KOPT-K1 (cell line): ENCODE measurements around the gene KIRREL3.

Experiments
- H3K27ac ChIP-seq: fragments of 200-600 bp; sonication (generic); 2 replicates; pipeline ENCODE4 v1.5.1; 2016; ENCODE audit warnings: antibody characterized with exemption, mild to moderate bottlenecking, low read depth, low read length; ENCODE audit not compliant: poor library complexity, severe bottlenecking
- H3K36me3 ChIP-seq: fragments of 200-600 bp; sonication (generic); 2 replicates; pipeline ENCODE4 v1.5.1; 2017; ENCODE audit warnings: antibody characterized with exemption, mild to moderate bottlenecking, low read length, moderate library complexity; ENCODE audit not compliant: insufficient read depth
- H3K9me3 ChIP-seq: fragments of 200-600 bp; sonication (generic); 2 replicates; pipeline ENCODE4 v1.5.1; 2017; ENCODE audit warnings: antibody characterized with exemption, low read length, mild to moderate bottlenecking; ENCODE audit not compliant: insufficient read depth, poor library complexity, severe bottlenecking

KIRREL3 gene

GRCh38 chr11:126722006-126722736, 278.4 kb downstream of the KIRREL3 start:
- Histone ChIP-seq H3K36me3 (no peaks in the 10 kb centered on the region), H3K9me3 (no peaks in the 10 kb centered on the region), H3K27ac (no peak overlapping the region)

- Histone ChIP-seq H3K9me3 (no peaks in the 10 kb centered on the region), H3K36me3 (no peaks in the 10 kb centered on the region), H3K27ac (no peak overlapping the region)
Observed at GRCh38 chr11:126720539-126721235, 279.9 kb downstream of the KIRREL3 start.

GRCh38 chr11:126719740-126720139, 280.8 kb downstream of the KIRREL3 start:
- no peak overlapping the region for H3K27ac ChIP-seq
- no peaks in the 10 kb centered on the region for H3K36me3 ChIP-seq
- no peaks in the 10 kb centered on the region for H3K9me3 ChIP-seq

- no peaks in the 10 kb centered on the region for H3K9me3 ChIP-seq
- no peak overlapping the region for H3K27ac ChIP-seq
- no peaks in the 10 kb centered on the region for H3K36me3 ChIP-seq
Observed at GRCh38 chr11:126718276-126718675, 282.3 kb downstream of the KIRREL3 start.

GRCh38 chr11:126716456-126717083, 284.0 kb downstream of the KIRREL3 start:
- H3K36me3 ChIP-seq: no peaks in the 10 kb centered on the region
- H3K9me3 ChIP-seq: no peaks in the 10 kb centered on the region
- no peak overlapping the region for H3K27ac ChIP-seq

- no peak overlapping the region for H3K27ac ChIP-seq
- H3K9me3 ChIP-seq: no peaks in the 10 kb centered on the region
- H3K36me3 ChIP-seq: no peaks in the 10 kb centered on the region
Observed at GRCh38 chr11:126713806-126714205, 286.8 kb downstream of the KIRREL3 start.

GRCh38 chr11:126711977-126712625, 288.5 kb downstream of the KIRREL3 start:
- H3K27ac ChIP-seq: no peak overlapping the region
- no peaks in the 10 kb centered on the region for H3K36me3 ChIP-seq
- no peaks in the 10 kb centered on the region for H3K9me3 ChIP-seq

GRCh38 chr11:126710804-126711399, 289.7 kb downstream of the KIRREL3 start:
- no peak overlapping the region for H3K27ac ChIP-seq
- no peaks in the 10 kb centered on the region for H3K9me3 ChIP-seq
- no peaks in the 10 kb centered on the region for H3K36me3 ChIP-seq

- Histone ChIP-seq H3K27ac (no peak overlapping the region), H3K36me3 (no peaks in the 10 kb centered on the region), H3K9me3 (no peaks in the 10 kb centered on the region)
Observed at GRCh38 chr11:126707498-126707897, 293.1 kb downstream of the KIRREL3 start.

- H3K27ac ChIP-seq: no peak overlapping the region
- H3K9me3 ChIP-seq: no peaks in the 10 kb centered on the region
- no peaks in the 10 kb centered on the region for H3K36me3 ChIP-seq
Observed at GRCh38 chr11:126704096-126704495, 296.5 kb downstream of the KIRREL3 start.

- Histone ChIP-seq H3K36me3 (no peaks in the 10 kb centered on the region), H3K27ac (no peak overlapping the region), H3K9me3 (no peaks in the 10 kb centered on the region)
Observed at GRCh38 chr11:126703662-126704061, 296.9 kb downstream of the KIRREL3 start.

- Histone ChIP-seq H3K36me3 (no peaks in the 10 kb centered on the region), H3K9me3 (no peaks in the 10 kb centered on the region), H3K27ac (no peak overlapping the region)
Observed at GRCh38 chr11:126702987-126703386, 297.6 kb downstream of the KIRREL3 start.

GRCh38 chr11:126702165-126702720, 298.3 kb downstream of the KIRREL3 start:
- H3K27ac ChIP-seq: no peak overlapping the region
- H3K9me3 ChIP-seq: no peaks in the 10 kb centered on the region
- H3K36me3 ChIP-seq: no peaks in the 10 kb centered on the region

GRCh38 chr11:126701520-126701897, 299.1 kb downstream of the KIRREL3 start:
- no peak overlapping the region for H3K27ac ChIP-seq
- H3K9me3 ChIP-seq: no peaks in the 10 kb centered on the region
- H3K36me3 ChIP-seq: no peaks in the 10 kb centered on the region
